Lung (tissue), 12 donors: Measurements from ENCODE around the gene ZEB2. TPM values are rescaled to one million over a fixed set of nuclear protein-coding genes. Genes with fewer than 3 reads are reported as not detected.

Source experiments
- ATAC-seq: fragments of 200-7000 bp; cut with Tn5 transposase; one replicate; pipeline ENCODE4 v1.9.1; 2020; ENCODE audit warnings: moderate number of reproducible peaks; ENCODE audit not compliant: insufficient read depth, low FRiP score
- DNase-seq, 3 donors: peaks; one replicate each; pipeline ENCODE4 v3.0.0-alpha.2; 2013 to 2017
- H3K27ac ChIP-seq, 2 donors: one replicate each; pipeline ENCODE4 v1.5.1; 2013; ENCODE audit warnings: mild to moderate bottlenecking in 2 of 2, moderate library complexity in 2 of 2, control low read depth in 1 of 2, inconsistent platforms in 1 of 2, low read depth in 1 of 2, low read length in 1 of 2
- H3K27me3 ChIP-seq, 3 donors: one replicate each; pipeline ENCODE4 v1.5.1; 2013; ENCODE audit warnings: low read length in 2 of 3; ENCODE audit not compliant: control insufficient read depth in 3 of 3, insufficient read depth in 3 of 3
- H3K36me3 ChIP-seq, 4 donors: one replicate each; pipeline ENCODE4 v1.5.1; 2013; ENCODE audit warnings: low read length in 4 of 4, mild to moderate bottlenecking in 1 of 4, moderate library complexity in 1 of 4; ENCODE audit not compliant: control insufficient read depth in 4 of 4, insufficient read depth in 4 of 4
- H3K4me1 ChIP-seq, 5 donors: one replicate each; pipeline ENCODE4 v1.5.1; 2013; ENCODE audit warnings: low read length in 5 of 5, mild to moderate bottlenecking in 2 of 5, moderate library complexity in 1 of 5; ENCODE audit not compliant: control insufficient read depth in 5 of 5, insufficient read depth in 5 of 5
- H3K4me3 ChIP-seq: one replicate; pipeline ENCODE4 v1.5.1; 2013; ENCODE audit warnings: mild to moderate bottlenecking, control low read depth, moderate library complexity
- H3K9ac ChIP-seq, 2 donors: one replicate each; pipeline ENCODE4 v1.5.1; 2013; ENCODE audit warnings: low read length in 2 of 2, control low read depth in 1 of 2; ENCODE audit not compliant: insufficient read depth in 1 of 2
- H3K9me3 ChIP-seq, 4 donors: one replicate each; pipeline ENCODE4 v1.5.1; 2013; ENCODE audit warnings: low read length in 3 of 4, mild to moderate bottlenecking in 1 of 4, moderate library complexity in 1 of 4; ENCODE audit not compliant: control insufficient read depth in 4 of 4, insufficient read depth in 3 of 4
- WGBS, 2 donors: extraction: QIAGEN DNeasy Blood & Tissue Kit; methylation state at CpG; one replicate each; pipeline ENCODE4 v1.1.7; 2013; 5-methylcytosine and 5-hydroxymethylcytosine counted together
- polyA plus RNA-seq, 2 donors: library from polyadenylated mRNA; stranded (reverse); fragments of 200-250 nt; gene quantifications; one replicate each; pipeline ENCODE4 v1.2.1, GENCODE V29; 2013
- total RNA-seq, 2 donors: library from RNA; depleted of rRNA in 1 of 2; stranded (reverse); fragments of >200 nt in 1 of 2; gene quantifications; one replicate each; pipeline ENCODE4 v1.2.1, GENCODE V29; 2014 to 2021
- TF ChIP-seq, protein P1 (sequence below): IDR thresholded peaks from 2 replicates; pipeline ENCODE4 v1.5.1; 2012; ENCODE audit warnings: mild to moderate bottlenecking; ENCODE audit errors: control extremely low read depth, extremely low read depth
- donor health status: control.
- donor health status: control.
- donor health status: Bipolar disorder and iron deficiency.
- donor health status: healthy.
- donor health status: DM: yes; HTN: yes; CAD: no.

ZEB2 gene
- total and polyA plus RNA-seq, 4 donors = 27.0 to 332 (median 127) TPM

DNA sequence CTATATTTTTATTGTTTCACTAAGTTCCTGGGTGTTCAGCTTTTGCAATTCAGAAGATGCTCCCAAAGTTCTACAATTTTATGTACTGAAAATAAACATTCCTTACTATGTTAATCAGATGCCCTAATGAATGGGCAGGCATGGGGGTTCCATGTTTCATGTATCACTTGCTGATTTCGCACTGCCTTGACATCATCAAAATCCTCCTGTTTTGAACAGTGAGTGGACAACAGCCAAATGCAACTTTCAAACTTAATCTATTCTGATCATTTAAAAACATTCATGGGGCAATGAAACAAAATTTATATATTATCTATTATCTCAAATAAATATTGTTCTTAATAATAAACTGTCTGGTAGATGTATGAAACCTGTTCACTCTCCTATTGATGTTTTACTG is 43.2 kb downstream of the ZEB2 start:
- 75 to 86% methylated on average over 1 of the region's 1 CpG for WGBS, 2 donors
- Histone ChIP-seq H3K4me1 (peaks cover 5 to 96% (median 39%) of the 10 kb centered on the region in 5 donors), H3K27ac (no peak overlapping the region), H3K4me3 (no peak overlapping the region), H3K9me3 (no peaks in the 10 kb centered on the region), H3K9ac (no peak overlapping the region), H3K27me3 (no peaks in the 10 kb centered on the region), H3K36me3 (peaks cover 0 to 32% (median 10%) of the 10 kb centered on the region in 4 donors)
- DNase-seq = peak in 1 of 3 donors; percentile 85
- no peak for ATAC-seq
- TF ChIP-seq, protein P1, sequence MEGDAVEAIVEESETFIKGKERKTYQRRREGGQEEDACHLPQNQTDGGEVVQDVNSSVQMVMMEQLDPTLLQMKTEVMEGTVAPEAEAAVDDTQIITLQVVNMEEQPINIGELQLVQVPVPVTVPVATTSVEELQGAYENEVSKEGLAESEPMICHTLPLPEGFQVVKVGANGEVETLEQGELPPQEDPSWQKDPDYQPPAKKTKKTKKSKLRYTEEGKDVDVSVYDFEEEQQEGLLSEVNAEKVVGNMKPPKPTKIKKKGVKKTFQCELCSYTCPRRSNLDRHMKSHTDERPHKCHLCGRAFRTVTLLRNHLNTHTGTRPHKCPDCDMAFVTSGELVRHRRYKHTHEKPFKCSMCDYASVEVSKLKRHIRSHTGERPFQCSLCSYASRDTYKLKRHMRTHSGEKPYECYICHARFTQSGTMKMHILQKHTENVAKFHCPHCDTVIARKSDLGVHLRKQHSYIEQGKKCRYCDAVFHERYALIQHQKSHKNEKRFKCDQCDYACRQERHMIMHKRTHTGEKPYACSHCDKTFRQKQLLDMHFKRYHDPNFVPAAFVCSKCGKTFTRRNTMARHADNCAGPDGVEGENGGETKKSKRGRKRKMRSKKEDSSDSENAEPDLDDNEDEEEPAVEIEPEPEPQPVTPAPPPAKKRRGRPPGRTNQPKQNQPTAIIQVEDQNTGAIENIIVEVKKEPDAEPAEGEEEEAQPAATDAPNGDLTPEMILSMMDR = no peak

DNA sequence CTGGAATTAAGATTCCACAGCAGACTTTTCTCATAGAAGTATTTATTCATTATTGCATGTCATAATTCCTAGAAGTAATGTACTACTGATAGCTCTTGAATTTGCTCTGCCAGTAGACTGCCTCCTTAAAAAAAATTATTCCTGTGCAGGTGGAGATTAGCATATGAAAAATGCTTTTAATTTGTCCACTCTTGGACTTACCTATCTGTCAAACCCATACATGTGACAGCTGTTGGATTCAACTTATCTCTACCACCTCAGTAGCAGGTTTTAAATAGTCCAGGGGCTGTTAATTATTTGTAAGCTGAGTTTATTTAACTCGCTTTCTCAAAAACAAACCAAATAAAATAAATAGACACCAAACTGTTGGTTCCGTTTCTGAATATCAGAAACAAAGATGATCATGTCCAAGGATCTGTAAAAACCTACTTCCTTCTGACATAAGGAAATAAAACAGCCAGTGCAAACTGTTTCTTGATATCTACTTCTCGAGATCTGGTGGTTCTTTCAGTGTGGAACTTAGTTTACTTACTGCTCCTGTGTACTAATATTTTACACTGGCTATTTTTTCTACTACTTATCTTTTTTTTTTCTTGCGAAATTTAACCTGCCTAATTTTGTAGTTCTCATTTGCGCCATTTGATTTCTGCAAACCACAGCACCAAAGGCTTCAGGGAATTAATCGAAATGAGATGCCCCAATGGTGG is 44.2 kb downstream of the ZEB2 start:
- no peak for DNase-seq
- H3K4me1 ChIP-seq = peaks cover 4 to 96% (median 43%) of the 10 kb centered on the region in 5 donors

DNA sequence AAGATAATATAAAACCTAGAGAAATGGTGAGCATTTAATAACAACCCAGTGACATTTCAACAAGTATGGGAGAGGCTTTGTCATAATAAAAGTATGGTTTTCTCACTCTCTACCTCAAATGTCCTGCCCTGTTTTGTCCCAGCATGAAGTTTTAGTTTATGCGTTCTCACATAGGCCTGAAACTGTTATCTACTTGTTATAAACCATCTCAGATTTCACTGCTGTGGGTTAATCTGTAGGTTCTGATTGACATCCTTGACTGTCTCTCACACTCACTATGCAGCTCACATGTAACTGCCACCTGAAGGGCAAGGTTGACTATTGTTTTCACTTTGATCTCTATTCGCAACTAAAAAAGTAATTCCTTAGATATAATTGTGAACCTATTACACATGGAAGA is 44.9 kb downstream of the ZEB2 start:
- 77 to 82% methylated on average over 2 of the region's 2 CpGs for whole genome bisulfite sequencing, 2 donors
- peaks cover 4 to 93% (median 40%) of the 10 kb centered on the region in 5 donors for H3K4me1 ChIP-seq

More for the DNA sequence above, 44.2 kb downstream of the ZEB2 start:
- H3K36me3 ChIP-seq = peaks cover 0 to 27% (median 10%) of the 10 kb centered on the region in 4 donors
- no peak overlapping the region for H3K4me3 ChIP-seq
- WGBS, 2 donors = 63 to 71% methylated on average over 6 of the region's 6 CpGs
- H3K9ac ChIP-seq = no peak overlapping the region
- no peaks in the 10 kb centered on the region for H3K27me3 ChIP-seq
- no peak for ATAC-seq
- TF ChIP-seq, protein P1 = no peak
- no peak overlapping the region for H3K27ac ChIP-seq
- no peaks in the 10 kb centered on the region for H3K9me3 ChIP-seq

More for the DNA sequence above, 44.9 kb downstream of the ZEB2 start:
- Histone ChIP-seq H3K9ac (no peak overlapping the region), H3K36me3 (peaks cover 0 to 27% (median 10%) of the 10 kb centered on the region in 4 donors), H3K4me3 (no peak overlapping the region), H3K27me3 (no peaks in the 10 kb centered on the region), H3K9me3 (no peaks in the 10 kb centered on the region), H3K27ac (no peak overlapping the region)
- ATAC-seq (no peak), DNase-seq (no peak)
- TF ChIP-seq, protein P1 = no peak
